WERI-Rb-1 (cell line): ENCODE results near the gene BCL2.

ENCODE experiments used
- DNase-seq: peaks from one replicate; pipeline ENCODE4 v3.0.0-alpha.2; 2020
- H3K27ac ChIP-seq: fragments of 250-450 bp; sonication (Bioruptor Pico); 2 replicates; pipeline ENCODE4 v1.5.1; 2020; ENCODE audit warnings: mild to moderate bottlenecking, moderate library complexity
- H3K27me3 ChIP-seq: fragments of 250-450 bp; sonication (Bioruptor Pico); 2 replicates; pipeline ENCODE4 v1.5.1; 2021; ENCODE audit warnings: mild to moderate bottlenecking, low read depth, moderate library complexity; ENCODE audit not compliant: insufficient read depth, severe bottlenecking
- H3K36me3 ChIP-seq: fragments of 250-450 bp; sonication (Bioruptor Pico); 2 replicates; pipeline ENCODE4 v1.5.1; 2020; ENCODE audit warnings: mild to moderate bottlenecking, moderate library complexity
- H3K4me3 ChIP-seq: 2 replicates; pipeline ENCODE4 v1.5.1; 2011; ENCODE audit warnings: low read depth, mild to moderate bottlenecking, control low read depth, low read length
- H3K9me3 ChIP-seq: fragments of 250-450 bp; sonication (Bioruptor Pico); 2 replicates; pipeline ENCODE4 v1.5.1; 2021; ENCODE audit warnings: mild to moderate bottlenecking, moderate library complexity; ENCODE audit not compliant: severe bottlenecking
- CTCF ChIP-seq: IDR thresholded peaks from 2 replicates; pipeline ENCODE4 v1.5.1; 2011; ENCODE audit warnings: low read depth, mild to moderate bottlenecking, control low read depth, inconsistent platforms, low read length

Gene BCL2

GRCh38 chr18:63303547-63303946 is 16.0 kb downstream of the BCL2 start:
- no peaks in the 10 kb centered on the region for H3K27me3 ChIP-seq
- DNase-seq: no peak
- H3K4me3 ChIP-seq: no peak overlapping the region
- no peaks in the 10 kb centered on the region for H3K9me3 ChIP-seq
- H3K36me3 ChIP-seq: peaks cover 4% of the 10 kb centered on the region; the same call in 1 of the 2 replicates
- H3K27ac ChIP-seq: no peak overlapping the region
- no peak for TF ChIP-seq CTCF

GRCh38 chr18:63302636-63303405 is 16.7 kb downstream of the BCL2 start:
- TF ChIP-seq CTCF: no peak
- no peak overlapping the region for H3K27ac ChIP-seq
- no peak overlapping the region for H3K4me3 ChIP-seq
- peaks cover 4% of the 10 kb centered on the region; the same call in 1 of the 2 replicates for H3K36me3 ChIP-seq
- DNase-seq: no peak
- no peaks in the 10 kb centered on the region for H3K9me3 ChIP-seq
- H3K27me3 ChIP-seq: no peaks in the 10 kb centered on the region

GRCh38 chr18:63302220-63302619 is 17.3 kb downstream of the BCL2 start:
- no peaks in the 10 kb centered on the region for H3K27me3 ChIP-seq
- no peak overlapping the region for H3K27ac ChIP-seq
- no peak overlapping the region for H3K4me3 ChIP-seq
- H3K36me3 ChIP-seq: peaks cover 4% of the 10 kb centered on the region; the same call in 1 of the 2 replicates
- no peak for TF ChIP-seq CTCF
- no peak for DNase-seq
- H3K9me3 ChIP-seq: no peaks in the 10 kb centered on the region

GRCh38 chr18:63301434-63301833 is 18.1 kb downstream of the BCL2 start:
- TF ChIP-seq CTCF: no peak
- Histone ChIP-seq H3K9me3 (no peaks in the 10 kb centered on the region), H3K27ac (no peak overlapping the region), H3K36me3 (peaks cover 4% of the 10 kb centered on the region; the same call in 1 of the 2 replicates), H3K4me3 (no peak overlapping the region), H3K27me3 (no peaks in the 10 kb centered on the region)
- no peak for DNase-seq

GRCh38 chr18:63299837-63300745 is 19.5 kb downstream of the BCL2 start:
- H3K4me3 ChIP-seq: no peak overlapping the region
- no peak for TF ChIP-seq CTCF
- H3K27me3 ChIP-seq: no peaks in the 10 kb centered on the region
- DNase-seq: no peak
- no peaks in the 10 kb centered on the region for H3K9me3 ChIP-seq
- H3K36me3 ChIP-seq: peaks cover 4% of the 10 kb centered on the region; the same call in 1 of the 2 replicates
- H3K27ac ChIP-seq: no peak overlapping the region
